HepG2 (cell line): ENCODE results near the gene ATP2B2. TPM values are rescaled to one million over a fixed set of nuclear protein-coding genes. Genes with fewer than 3 reads are reported as not detected.

ENCODE experiments used
- ATAC-seq: fragments of 200-7000 bp; cut with Tn5 transposase; 3 replicates; pipeline ENCODE4 v1.9.1; 2020; ENCODE audit warnings: mild to moderate bottlenecking, moderate library complexity
- BruUV-seq: library from RNA; stranded (reverse); fragments of 400-500 nt; replicated peaks from 2 replicates; lab custom pipeline; 2021; lab: Mats Ljungman, UMichigan
- CTCF ChIA-PET: fragments of 300-600 bp; formaldehyde crosslinking; extraction: SDS; loops from one replicate; lab custom pipeline; 2021; ENCODE audit warnings: low total read pairs, inconsistent platforms, low intra/inter-chr PET ratio; lab: Yijun Ruan, JAX
- POLR2A ChIA-PET: fragments of 350-600 bp; sonication (Branson Sonifier 250); formaldehyde crosslinking; loops from one replicate; lab custom pipeline; 2020; ENCODE audit warnings: antibody characterized with exemption, inconsistent platforms; lab: Yijun Ruan, JAX
- DNase-seq: peaks from one replicate; pipeline ENCODE4 v3.0.0-alpha.2; 2015; ENCODE audit warnings: low spot score
- FAIRE-seq: peaks from 3 replicates; lab custom pipeline; 2011; peaks lifted over from hg19 to GRCh38; lab: Jason Lieb, UNC
- H2AFZ ChIP-seq: one replicate; pipeline ENCODE4 v1.6.1; 2011; ENCODE audit warnings: low read length, inconsistent platforms
- H3K27ac ChIP-seq: fragments of 300-600 bp; 3 replicates; pipeline ENCODE4 v1.8.0; 2011; ENCODE audit warnings: mixed run types, mild to moderate bottlenecking, mixed read lengths, low read length, inconsistent platforms; ENCODE audit not compliant: insufficient read depth; ENCODE audit errors: extremely low read length
- H3K27me3 ChIP-seq, 2 experiments: fragments of 200-600 bp in 1 of 2; 2 replicates in 1 of 2; 3 replicates in 1 of 2; pipeline versions ENCODE4 v1.6.0 to v1.8.0; 2011; ENCODE audit warnings: low read length in 2 of 2, mild to moderate bottlenecking in 2 of 2, moderate library complexity in 2 of 2, inconsistent platforms in 1 of 2; ENCODE audit not compliant: insufficient read depth in 2 of 2, control insufficient read depth in 1 of 2
- H3K36me3 ChIP-seq, 2 experiments: fragments of 200-600 bp in 1 of 2; replicated peaks in 1 of 2; 2 replicates in 1 of 2; 3 replicates in 1 of 2; pipeline versions ENCODE4 v1.5.1 to v1.8.0; 2011; ENCODE audit warnings: low read length in 2 of 2, inconsistent platforms in 1 of 2; ENCODE audit not compliant: insufficient read depth in 2 of 2, control insufficient read depth in 1 of 2
- H3K4me1 ChIP-seq: 2 replicates; pipeline ENCODE4 v1.5.1; 2012; ENCODE audit warnings: low read length, inconsistent platforms; ENCODE audit not compliant: insufficient read depth
- H3K4me2 ChIP-seq: 2 replicates; pipeline ENCODE4 v1.6.0; 2011; ENCODE audit warnings: low read depth, low read length, inconsistent platforms
- H3K4me3 ChIP-seq, 3 experiments: fragments of 200-600 bp in 1 of 3; sonication (generic), shearing (Covaris generic) in 1 of 3; replicated peaks in 1 of 3; 2 replicates each; pipeline ENCODE4 v1.5.1; 2011 to 2016; ENCODE audit warnings: low read length in 3 of 3, inconsistent platforms in 2 of 3, low read depth in 2 of 3, mild to moderate bottlenecking in 2 of 3, control low read depth in 1 of 3, mixed read lengths in 1 of 3; ENCODE audit not compliant: insufficient read depth in 1 of 3
- H3K79me2 ChIP-seq: one replicate; pipeline ENCODE4 v1.6.1; 2011; ENCODE audit warnings: low read length, inconsistent platforms; ENCODE audit not compliant: insufficient read depth
- H3K9ac ChIP-seq: 2 replicates; pipeline ENCODE4 v1.6.0; 2011; ENCODE audit warnings: mild to moderate bottlenecking, low read depth, low read length, inconsistent platforms; ENCODE audit not compliant: insufficient read depth
- H3K9me3 ChIP-seq: 2 replicates; pipeline ENCODE4 v1.5.1; 2012; ENCODE audit warnings: mild to moderate bottlenecking, low read length
- H4K20me1 ChIP-seq: 2 replicates; pipeline ENCODE4 v1.6.0; 2011; ENCODE audit warnings: inconsistent platforms, mild to moderate bottlenecking, low read length, moderate library complexity; ENCODE audit not compliant: insufficient read depth
- AGO2 ChIP-seq: fragments of 200-400 bp; formaldehyde crosslinking; optimal IDR thresholded peaks from 2 replicates; pipeline ENCODE3; 2017; ENCODE audit warnings: mild to moderate bottlenecking, low read depth, low read length, moderate library complexity
- POLR2G ChIP-seq: fragments of 200-400 bp; formaldehyde crosslinking; IDR thresholded peaks from 2 replicates; pipeline ENCODE4 v1.6.1; 2018; ENCODE audit warnings: mild to moderate bottlenecking, low read depth, low read length, moderate library complexity
- RBFOX2 ChIP-seq: fragments of 200-400 bp; formaldehyde crosslinking; IDR thresholded peaks from 2 replicates; pipeline ENCODE4 v1.6.1; 2017; ENCODE audit warnings: low read depth, mild to moderate bottlenecking, low read length
- ZNF460 ChIP-seq: sonication (generic); formaldehyde crosslinking; IDR thresholded peaks from 2 replicates; pipeline ENCODE4 v1.5.1; 2020; ENCODE audit warnings: missing genetic modification reagents, mild to moderate bottlenecking, borderline replicate concordance
- ZNF687 ChIP-seq: sonication (generic); formaldehyde crosslinking; IDR thresholded peaks from 2 replicates; pipeline ENCODE4 v1.5.1; 2020; ENCODE audit warnings: mild to moderate bottlenecking, missing genetic modification reagents, moderate library complexity
- WGBS: methylation state at CpG from one replicate; pipeline ENCODE4 v1.1.6; 2017; ENCODE audit warnings: low lambda C conversion rate; 5-methylcytosine and 5-hydroxymethylcytosine counted together
- in situ Hi-C: cut with HindIII; loops from 2 replicates; pipeline ENCODE4 v1.10.0; 2017; ENCODE audit warnings: low pct_unique_long_range_greater_than_20kb; ENCODE audit not compliant: extremely low pct_ligation_motif_present
- intact Hi-C: fragments of 100-400 bp; cut with micrococcal nuclease; formaldehyde crosslinking; loops from one replicate; pipeline ENCODE4 v1.10.0; 2022; ENCODE audit not compliant: unreplicated experiment
- polyA plus RNA-seq, 8 experiments: library from polyadenylated mRNA; depleted of rRNA in 3 of 8; stranded (reverse) in 7 of 8; unstranded in 1 of 8; fragments of >200 nt; fragmentation: Illumina TruSeq in 4 of 8; extraction: Trizol in 4 of 8; gene quantifications; 2 replicates each; pipeline versions ENCODE4 v1.2.1 to v1.2.3, GENCODE V29; 2011 to 2016; ENCODE audit warnings: low read depth in 4 of 8, missing spikeins in 1 of 8, mixed read lengths in 1 of 8; ENCODE audit not compliant: insufficient read depth in 1 of 8
- total RNA-seq, 5 experiments: library from RNA; depleted of rRNA; stranded (reverse); fragments of >200 nt; fragmentation: Illumina TruSeq; extraction: Trizol; gene quantifications; 2 replicates each; pipeline ENCODE4 v1.2.3, GENCODE V29; 2016; ENCODE audit warnings: low read depth in 1 of 5

Gene ATP2B2
- total and polyA plus RNA-seq, 2 of the 13 experiments (the other 11 are each of a cell fraction or from before 2014, with no cell fraction given), result 1.5 to 2.3 TPM

GRCh38 chr3:10311710-10312109 is 193.7 kb downstream of the ATP2B2 start:
- Histone ChIP-seq H4K20me1 (peaks cover 11% of the 10 kb centered on the region), H3K4me3 (no peak overlapping the region), H3K9ac (no peak overlapping the region), H3K4me1 (peaks cover 39% of the 10 kb centered on the region), H3K27me3 (no peaks in the 10 kb centered on the region), H3K4me2 (no peak overlapping the region), H3K27ac (no peak overlapping the region), H2AFZ (no peak overlapping the region), H3K9me3 (no peaks in the 10 kb centered on the region), H3K36me3 (peaks cover 39 to 90% of the 10 kb centered on the region in 2 experiments), H3K79me2 (peaks cover 12% of the 10 kb centered on the region)
- WGBS, result 96% methylated on average over 4 of the region's 13 CpGs
- ChIA-PET POLR2A (interaction anchor here (1.0 kb wide), 1 partner anchor 15 kb away, joined by 3 read pairs; no protein-coding TSS in a partner anchor), CTCF (no interaction called here)
- intact Hi-C loops (no loop called here), in situ Hi-C loops (no loop called here)
- DNase-seq, result no peak
- FAIRE-seq, result no peak
- TF ChIP-seq ZNF460 (no peak), AGO2 (peak; percentile 74), RBFOX2 (peak; percentile 44), ZNF687 (CRISPR knock-in tag) (peak; percentile 16; the same call in 1 of the 2 replicates), POLR2G (0 out of 2 replicates have a peak, but pooled peaks have one; percentile 17)
- peak; percentile 28 for ATAC-seq
- no TSS peak for BruUV-seq
